AG04450 (cell line): ENCODE results near the gene FGD6. TPM values are rescaled to one million over a fixed set of nuclear protein-coding genes. Genes with fewer than 3 reads are reported as not detected.

ENCODE experiments used
- CTCF ChIA-PET: fragments of 300-600, 350-600 bp; formaldehyde crosslinking; extraction: SDS; loops from one replicate; lab custom pipeline; 2022; ENCODE audit warnings: antibody characterized with exemption, inconsistent platforms; lab: Charles Lee
- POLR2A ChIA-PET: fragments of 350-600 bp; formaldehyde crosslinking; extraction: SDS; loops from one replicate; lab custom pipeline; 2021; ENCODE audit warnings: antibody characterized with exemption, inconsistent platforms; lab: Yijun Ruan, JAX
- DNase-seq: peaks from one replicate; pipeline ENCODE4 v3.0.0-alpha.2; 2011; ENCODE audit warnings: low read depth, low spot score
- H3K27ac ChIP-seq: one replicate; pipeline ENCODE4 v1.5.1; 2012; ENCODE audit warnings: low read depth, low read length, control low read depth
- H3K27me3 ChIP-seq: one replicate; pipeline ENCODE4 v1.6.0; 2012; ENCODE audit warnings: low read length; ENCODE audit not compliant: control insufficient read depth, insufficient read depth
- H3K4me3 ChIP-seq: 2 replicates; pipeline ENCODE4 v1.5.1; 2011; ENCODE audit warnings: mild to moderate bottlenecking, low read depth, low read length, control low read depth
- H3K9me3 ChIP-seq: 2 replicates; pipeline ENCODE4 v1.5.1; 2012; ENCODE audit warnings: low read length; ENCODE audit not compliant: control insufficient read depth, insufficient read depth
- CTCF ChIP-seq: IDR thresholded peaks from 2 replicates; pipeline ENCODE4 v1.5.1; 2011; ENCODE audit warnings: low read depth, low read length, control low read depth, inconsistent platforms
- polyA plus RNA-seq: library from polyadenylated mRNA; depleted of rRNA; stranded (reverse); fragments of >200 nt; gene quantifications from 2 replicates; pipeline ENCODE4 v1.2.3, GENCODE V29; 2011

Gene FGD6
- polyA plus RNA-seq, 1 experiment = 10.2 TPM

DNA sequence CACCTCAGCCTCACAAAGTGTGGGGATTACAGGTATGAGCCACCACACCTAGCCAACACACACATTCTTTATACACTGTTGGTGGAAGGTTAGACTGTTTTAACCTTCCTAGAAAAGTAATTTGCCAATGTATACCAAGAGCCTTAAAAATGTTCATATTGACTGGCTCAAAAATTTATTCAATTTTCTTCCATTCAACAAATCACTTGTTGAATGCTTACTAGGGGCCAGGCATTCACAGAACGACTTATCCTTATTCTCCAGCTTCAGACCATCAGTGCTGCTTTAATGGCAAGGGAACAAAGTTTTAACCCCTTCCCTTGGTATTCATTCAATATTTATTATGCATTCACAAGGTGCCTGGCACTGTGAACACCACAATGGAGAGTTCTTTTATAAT lies 146.9 kb downstream of the FGD6 start:
- DNase-seq = no peak
- POLR2A ChIA-PET = no interaction called here
- Histone ChIP-seq H3K9me3 (no peaks in the 10 kb centered on the region; the same call in 1 of the 2 replicates), H3K27ac (no peak overlapping the region), H3K27me3 (no peaks in the 10 kb centered on the region), H3K4me3 (no peak overlapping the region)
- TF ChIP-seq CTCF = no peak
- CTCF ChIA-PET = no interaction called here

GRCh38 chr12:95066091-95066855 lies 151.0 kb downstream of the FGD6 start:
- no peak overlapping the region for H3K27ac ChIP-seq
- CTCF ChIA-PET = no interaction called here
- no peak for TF ChIP-seq CTCF
- H3K4me3 ChIP-seq = no peak overlapping the region
- no peaks in the 10 kb centered on the region for H3K27me3 ChIP-seq
- no peak for DNase-seq
- POLR2A ChIA-PET = no interaction called here
- no peaks in the 10 kb centered on the region for H3K9me3 ChIP-seq

DNA sequence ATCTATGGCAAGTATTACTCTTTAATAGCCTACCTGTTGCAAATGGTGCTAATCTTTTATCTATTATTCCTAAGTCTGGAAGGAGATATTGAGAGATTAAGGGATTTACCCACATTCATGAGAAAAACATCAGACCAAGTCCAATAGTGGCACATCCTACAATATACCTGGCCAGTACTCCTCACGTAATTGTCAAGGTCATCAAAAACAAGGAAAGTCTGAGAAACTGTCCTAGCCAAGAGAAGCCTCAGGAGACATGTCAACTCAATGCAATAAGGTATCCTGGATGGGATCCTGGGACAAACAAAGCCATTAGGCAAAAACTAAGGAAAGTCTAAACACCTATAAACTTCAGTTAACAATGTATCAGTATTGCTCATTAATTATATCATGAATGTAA lies 156.3 kb downstream of the FGD6 start:
- CTCF ChIA-PET = no interaction called here

DNA sequence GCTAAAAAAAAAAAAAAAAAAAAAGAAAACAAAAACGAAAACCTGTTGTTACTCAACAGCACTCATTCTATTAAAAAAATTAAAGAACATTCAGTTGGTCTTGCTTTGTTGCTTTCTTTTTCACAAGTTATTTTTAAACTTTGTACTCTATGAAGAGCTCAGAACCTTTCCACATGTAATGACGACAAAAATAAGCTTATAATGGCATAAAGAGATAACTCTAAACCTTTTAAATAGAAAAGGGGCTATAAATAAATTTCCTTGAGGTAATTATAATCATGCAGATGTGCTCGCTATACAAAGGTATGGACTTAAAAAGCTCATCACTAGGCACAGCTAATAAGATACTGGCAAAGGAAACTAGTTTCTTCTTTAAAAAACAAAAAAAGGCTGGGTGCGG lies 157.3 kb downstream of the FGD6 start:
- no peak for DNase-seq
- H3K4me3 ChIP-seq = no peak overlapping the region
- H3K27ac ChIP-seq = no peak overlapping the region
- H3K9me3 ChIP-seq = no peaks in the 10 kb centered on the region
- TF ChIP-seq CTCF = no peak
- CTCF ChIA-PET = interaction anchor here (1.0 kb wide), 1 partner anchor 13 kb away, joined by 5 read pairs; the partner anchor contains the start of gene NR2C1
- no peaks in the 10 kb centered on the region for H3K27me3 ChIP-seq
- POLR2A ChIA-PET = interaction anchor here (0.6 kb wide), 1 partner anchor 10 kb away, joined by 5 read pairs; no protein-coding TSS in a partner anchor

More for the DNA sequence above, 156.3 kb downstream of the FGD6 start:
- no peaks in the 10 kb centered on the region for H3K9me3 ChIP-seq
- TF ChIP-seq CTCF = no peak
- POLR2A ChIA-PET = no interaction called here
- no peak overlapping the region for H3K27ac ChIP-seq
- DNase-seq = no peak
- H3K27me3 ChIP-seq = no peaks in the 10 kb centered on the region
- H3K4me3 ChIP-seq = no peak overlapping the region

DNA sequence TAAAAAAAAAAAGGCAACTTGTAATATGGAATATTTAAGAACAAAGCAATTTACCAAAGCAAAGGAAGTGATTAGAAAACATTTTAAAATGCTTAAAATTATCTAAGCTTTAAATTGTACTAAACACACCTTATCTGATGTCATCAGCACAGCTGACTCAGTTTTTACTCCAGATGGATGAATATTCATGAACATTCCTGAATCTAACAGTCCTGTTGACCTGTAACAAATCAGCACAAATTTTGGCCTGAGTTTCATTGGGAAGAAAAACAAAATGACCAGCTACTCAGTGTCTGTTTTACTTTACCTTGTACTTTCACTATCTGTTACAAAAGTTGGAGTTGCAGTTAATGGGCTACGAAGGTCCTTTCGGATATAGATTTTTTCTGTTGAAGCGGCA lies 159.8 kb downstream of the FGD6 start:
- H3K9me3 ChIP-seq = no peaks in the 10 kb centered on the region
- DNase-seq = no peak
- H3K4me3 ChIP-seq = no peak overlapping the region
- no peak for TF ChIP-seq CTCF
- no peaks in the 10 kb centered on the region for H3K27me3 ChIP-seq
- no peak overlapping the region for H3K27ac ChIP-seq
- ChIA-PET CTCF (interaction anchor here (1.4 kb wide), 1 partner anchor 16 kb away, joined by 6 read pairs; the partner anchor contains the start of gene NR2C1), POLR2A (no interaction called here)
